ENCODE measurements around the gene ANGPTL4.
A peak's percentile ranks its signal among the peaks of the same experiment; 100 is the strongest.
"Not testable (repeated sequence)": the region's sequence is repeated elsewhere in the genome, so short reads cannot be mapped to it uniquely, and the experiment has no call there.

The ANGPTL4 gene

GRCh38 chr19:8391198-8392016, 27.5 kb downstream of the ANGPTL4 start:
- DNase-seq, result no peak

- no peak for DNase-seq
Measured at GRCh38 chr19:8392017-8392591, 28.1 kb downstream of the ANGPTL4 start.

- no peak for DNase-seq
Measured at GRCh38 chr19:8393192-8393870, 29.4 kb downstream of the ANGPTL4 start.

GRCh38 chr19:8393871-8394250, 29.9 kb downstream of the ANGPTL4 start:
- DNase-seq, result no peak

- DNase-seq, result no peak
Measured at GRCh38 chr19:8395621-8396082, 31.7 kb downstream of the ANGPTL4 start.

- no peak for DNase-seq
Measured at GRCh38 chr19:8396185-8396562, 32.2 kb downstream of the ANGPTL4 start.

GRCh38 chr19:8396563-8397203, 32.7 kb downstream of the ANGPTL4 start:
- peak in 1 of 2 experiments; percentile 20 for DNase-seq

GRCh38 chr19:8397271-8397670, 33.3 kb downstream of the ANGPTL4 start:
- no peak for DNase-seq

- DNase-seq, result no peak
Measured at GRCh38 chr19:8397746-8398310, 33.9 kb downstream of the ANGPTL4 start.

- DNase-seq, result no peak
Measured at GRCh38 chr19:8398311-8398771, 34.4 kb downstream of the ANGPTL4 start.

GRCh38 chr19:8399681-8400188, 35.8 kb downstream of the ANGPTL4 start:
- no peak for DNase-seq

GRCh38 chr19:8401981-8402411, 38.0 kb downstream of the ANGPTL4 start:
- DNase-seq, result no peak

- no peak for DNase-seq
Measured at GRCh38 chr19:8403098-8403819, 39.3 kb downstream of the ANGPTL4 start.

- DNase-seq, result no peak
Measured at GRCh38 chr19:8403820-8404109, 39.8 kb downstream of the ANGPTL4 start.

- no peak for DNase-seq
Measured at GRCh38 chr19:8404391-8405151, 40.6 kb downstream of the ANGPTL4 start.

- DNase-seq, result not testable (repeated sequence)
Measured at GRCh38 chr19:8410718-8411117, 46.8 kb downstream of the ANGPTL4 start.

GRCh38 chr19:8412783-8413628, 49.1 kb downstream of the ANGPTL4 start, which contains the start of gene MARCHF2:
MARCHF2 (plus strand) TSS chr19:8413305; CDS start chr19:8421841, 8,536 bp downstream.
- DNase-seq, result peak; percentile 91 to 99

- no peak for DNase-seq
Measured at GRCh38 chr19:8413629-8413995, 49.7 kb downstream of the ANGPTL4 start.

- DNase-seq, result no peak
Measured at GRCh38 chr19:8416796-8417195, 52.8 kb downstream of the ANGPTL4 start.

Measured in NCI-H446 (cell line).